Esophagus squamous epithelium (tissue), 5 donors: ENCODE results near the gene CERS3. TPM values are rescaled to one million over a fixed set of nuclear protein-coding genes. Genes with fewer than 3 reads are reported as not detected.
A peak's percentile ranks its signal among the peaks of the same experiment; 100 is the strongest.

Source experiments
- DNase-seq: peaks from one replicate; lab custom pipeline; 2025; lab: John Stamatoyannopoulos, UW
- H3K27ac ChIP-seq, 4 donors: fragments of 200-600 bp; sonication (generic); one replicate each; pipeline ENCODE4 v1.5.1; 2016 to 2019; ENCODE audit warnings: mild to moderate bottlenecking in 1 of 4
- H3K27me3 ChIP-seq, 4 donors: fragments of 200-600 bp; sonication (generic); 1 replicate in 3 of 4; 2 replicates in 1 of 4; pipeline versions ENCODE4 v1.5.1 to v1.6.0; 2017 to 2021; ENCODE audit warnings: antibody characterized with exemption in 1 of 4
- H3K36me3 ChIP-seq, 3 donors: fragments of 200-600 bp; sonication (generic); one replicate each; pipeline ENCODE4 v1.5.1; 2016 to 2019
- H3K4me1 ChIP-seq, 3 donors: fragments of 200-600 bp; sonication (generic); one replicate each; pipeline ENCODE4 v1.5.1; 2017 to 2019
- H3K4me3 ChIP-seq, 4 donors: fragments of 200-600 bp; sonication (generic); 1 replicate in 3 of 4; 2 replicates in 1 of 4; pipeline ENCODE4 v1.5.1; 2016 to 2019; ENCODE audit warnings: mild to moderate bottlenecking in 2 of 4, moderate library complexity in 1 of 4
- H3K9me3 ChIP-seq, 3 donors: fragments of 200-600 bp; sonication (generic); one replicate each; pipeline ENCODE4 v1.5.1; 2016 to 2019
- POLR2A ChIP-seq, 4 donors: fragments of 450-650 bp; IDR thresholded peaks; one replicate each; pipeline ENCODE4 v1.6.1; 2017; ENCODE audit warnings: antibody characterized with exemption in 4 of 4, mild to moderate bottlenecking in 4 of 4, moderate library complexity in 3 of 4
- WGBS, 2 donors: methylation state at CpG; one replicate each; pipeline ENCODE4 v1.1.5; 2018; 5-methylcytosine and 5-hydroxymethylcytosine counted together
- intact Hi-C: fragments of 100-400 bp; cut with DNase I; formaldehyde crosslinking; loops from one replicate; pipeline ENCODE4 v1.15.0; 2022
- total RNA-seq, 4 donors: library from RNA; depleted of rRNA; stranded (reverse); fragments of >200 nt; gene quantifications; one replicate each; pipeline ENCODE4 v1.1.0, GENCODE V29; 2016
- TF ChIP-seq, protein P1 (sequence below), 6 experiments: fragments of 450-650 bp in 4 of 6; fragments of 200-600 bp in 2 of 6; sonication (generic) in 2 of 6; IDR thresholded peaks; one replicate each; pipeline ENCODE4 v1.5.1; 2016 to 2019; ENCODE audit warnings: antibody characterized with exemption in 6 of 6, mild to moderate bottlenecking in 4 of 6, moderate library complexity in 4 of 6
- donor health status: DM: yes; HTN: yes; CAD: no.

Gene CERS3
- total RNA-seq, 4 donors from 2014 or later, result 38.5 to 133 (median 81.9) TPM

DNA sequence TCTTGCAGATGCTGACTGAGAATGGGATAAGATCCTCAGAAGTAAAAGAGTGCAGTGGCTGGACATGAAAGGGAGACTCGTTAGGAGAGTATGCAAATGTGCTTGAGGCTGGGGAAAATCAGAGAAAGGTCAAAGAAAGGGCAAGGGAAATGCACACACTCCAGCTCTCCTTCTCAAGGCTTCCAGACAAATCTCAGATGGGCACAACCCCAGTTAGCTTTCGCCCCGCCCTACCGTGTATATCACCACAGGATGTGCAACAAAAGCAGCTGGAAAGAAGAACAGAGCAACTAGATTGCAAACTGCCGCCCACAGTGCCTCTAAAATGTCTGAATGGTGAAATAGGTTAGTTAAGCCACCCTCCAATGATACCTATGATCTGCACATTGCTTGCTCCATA lies 63.9 kb downstream of the CERS3 start:
- peak overlapping the region in 3 of 4 donors; percentile 1 to 80 (median 69) for H3K27ac ChIP-seq
- no peaks in the 10 kb centered on the region for H3K27me3 ChIP-seq
- TF ChIP-seq POLR2A (IDR thresholded peaks at IDR 0.05), result no peak
- TF ChIP-seq, protein P1, sequence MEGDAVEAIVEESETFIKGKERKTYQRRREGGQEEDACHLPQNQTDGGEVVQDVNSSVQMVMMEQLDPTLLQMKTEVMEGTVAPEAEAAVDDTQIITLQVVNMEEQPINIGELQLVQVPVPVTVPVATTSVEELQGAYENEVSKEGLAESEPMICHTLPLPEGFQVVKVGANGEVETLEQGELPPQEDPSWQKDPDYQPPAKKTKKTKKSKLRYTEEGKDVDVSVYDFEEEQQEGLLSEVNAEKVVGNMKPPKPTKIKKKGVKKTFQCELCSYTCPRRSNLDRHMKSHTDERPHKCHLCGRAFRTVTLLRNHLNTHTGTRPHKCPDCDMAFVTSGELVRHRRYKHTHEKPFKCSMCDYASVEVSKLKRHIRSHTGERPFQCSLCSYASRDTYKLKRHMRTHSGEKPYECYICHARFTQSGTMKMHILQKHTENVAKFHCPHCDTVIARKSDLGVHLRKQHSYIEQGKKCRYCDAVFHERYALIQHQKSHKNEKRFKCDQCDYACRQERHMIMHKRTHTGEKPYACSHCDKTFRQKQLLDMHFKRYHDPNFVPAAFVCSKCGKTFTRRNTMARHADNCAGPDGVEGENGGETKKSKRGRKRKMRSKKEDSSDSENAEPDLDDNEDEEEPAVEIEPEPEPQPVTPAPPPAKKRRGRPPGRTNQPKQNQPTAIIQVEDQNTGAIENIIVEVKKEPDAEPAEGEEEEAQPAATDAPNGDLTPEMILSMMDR (IDR thresholded peaks at IDR 0.05), result no peak
- no peak for DNase-seq
- H3K4me3 ChIP-seq, result no peak overlapping the region
- no peaks in the 10 kb centered on the region for H3K9me3 ChIP-seq
- 35 to 36% methylated on average over 5 of the region's 5 CpGs for WGBS, 2 donors
- peaks cover 0 to 71% (median 0%) of the 10 kb centered on the region in 3 donors for H3K36me3 ChIP-seq
- peaks cover 4 to 52% (median 9%) of the 10 kb centered on the region in 3 donors for H3K4me1 ChIP-seq
- intact Hi-C loops, result no loop called here

DNA sequence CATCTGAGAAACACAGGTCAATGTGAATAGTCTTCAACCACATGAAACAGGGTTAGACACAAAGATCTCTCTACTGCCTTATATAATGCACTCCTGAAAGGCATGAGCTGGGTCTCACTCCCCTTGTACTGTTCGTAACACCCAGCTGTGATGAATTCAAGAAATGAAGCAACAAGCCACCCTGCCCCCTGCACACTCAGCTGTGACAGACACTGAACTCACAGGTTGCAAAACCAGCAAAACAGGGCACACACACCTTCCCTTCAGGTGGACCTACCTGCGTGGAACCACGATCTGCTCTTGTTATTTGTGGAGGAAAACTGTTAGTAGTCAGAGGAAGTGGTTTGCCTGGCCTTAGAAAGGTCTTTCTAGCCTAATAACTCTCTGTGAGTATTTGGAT lies 64.5 kb downstream of the CERS3 start:
- intact Hi-C loops, result no loop called here
- no peak for DNase-seq
- TF ChIP-seq POLR2A (IDR thresholded peaks at IDR 0.05), result no peak
- TF ChIP-seq, protein P1 (IDR thresholded peaks at IDR 0.05), result no peak
- Histone ChIP-seq H3K9me3 (no peaks in the 10 kb centered on the region), H3K36me3 (peaks cover 0 to 68% (median 0%) of the 10 kb centered on the region in 3 donors), H3K27ac (peak overlapping the region in 3 of 4 donors; percentile 1 to 80 (median 69)), H3K4me3 (no peak overlapping the region), H3K4me1 (peaks cover 4 to 52% (median 9%) of the 10 kb centered on the region in 3 donors), H3K27me3 (no peaks in the 10 kb centered on the region)
- 38 to 61% methylated on average over 3 of the region's 3 CpGs for WGBS, 2 donors

DNA sequence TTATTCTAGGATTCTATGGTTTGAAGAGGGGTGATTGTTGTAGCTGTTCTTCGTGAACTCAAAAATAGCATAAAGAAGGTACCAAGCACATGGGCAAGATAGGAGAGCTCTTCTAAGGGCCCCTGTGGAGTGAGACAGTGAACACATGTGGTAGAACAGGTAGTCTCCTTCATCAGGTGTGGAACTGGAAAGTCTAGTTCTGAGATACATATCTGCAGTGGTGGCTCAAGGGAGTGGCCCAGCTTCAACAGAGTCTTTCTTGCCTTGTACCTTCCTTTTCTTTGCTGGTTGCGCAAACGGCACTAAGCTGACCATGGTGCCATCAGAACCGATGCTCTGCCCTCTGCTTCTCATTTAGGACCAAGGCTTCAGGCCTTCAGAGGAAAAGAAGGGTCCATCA lies 65.2 kb downstream of the CERS3 start:
- no peak overlapping the region for H3K4me3 ChIP-seq
- H3K27me3 ChIP-seq, result no peaks in the 10 kb centered on the region
- 79 to 87% methylated on average over 4 of the region's 4 CpGs for WGBS, 2 donors
- H3K9me3 ChIP-seq, result no peaks in the 10 kb centered on the region
- intact Hi-C loops, result no loop called here
- peaks cover 0 to 68% (median 0%) of the 10 kb centered on the region in 3 donors for H3K36me3 ChIP-seq
- TF ChIP-seq POLR2A (IDR thresholded peaks at IDR 0.05), result no peak
- TF ChIP-seq, protein P1 (IDR thresholded peaks at IDR 0.05), result no peak
- no peak for DNase-seq
- peaks cover 4 to 50% (median 9%) of the 10 kb centered on the region in 3 donors for H3K4me1 ChIP-seq
- H3K27ac ChIP-seq, result peak overlapping the region in 3 of 4 donors; percentile 1 to 80 (median 69)

DNA sequence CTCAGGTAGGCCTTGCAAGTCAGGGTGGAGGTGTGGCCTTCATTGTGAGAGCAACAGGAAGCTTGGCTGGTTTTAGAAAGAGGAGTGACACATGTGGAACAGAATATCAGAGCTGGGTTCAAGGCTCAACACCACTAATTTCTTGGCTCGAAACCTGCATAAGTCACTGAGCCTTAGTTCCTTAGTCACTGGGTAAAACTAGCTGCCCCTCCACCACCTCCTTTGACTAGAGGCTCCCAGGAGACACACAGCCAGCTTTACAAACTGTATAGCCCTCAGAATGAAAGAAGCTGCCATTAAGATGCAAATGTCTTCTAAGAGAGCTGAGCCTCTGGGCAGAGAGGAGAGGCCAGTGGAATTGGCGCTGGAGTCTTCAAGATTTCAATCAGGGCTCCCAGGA lies 67.7 kb downstream of the CERS3 start:
- H3K27ac ChIP-seq, result peak overlapping the region in 2 of 4 donors; percentile 51 to 69
- intact Hi-C loops, result no loop called here
- no peak for TF ChIP-seq POLR2A (IDR thresholded peaks at IDR 0.05)
- TF ChIP-seq, protein P1 (IDR thresholded peaks at IDR 0.05), result no peak
- peaks cover 0 to 62% (median 0%) of the 10 kb centered on the region in 3 donors for H3K36me3 ChIP-seq
- peaks cover 0 to 21% (median 20%) of the 10 kb centered on the region in 3 donors for H3K9me3 ChIP-seq
- 40 to 43% methylated on average over 2 of the region's 2 CpGs for WGBS, 2 donors
- peaks cover 4 to 42% (median 9%) of the 10 kb centered on the region in 3 donors for H3K4me1 ChIP-seq
- H3K4me3 ChIP-seq, result no peak overlapping the region
- DNase-seq, result no peak
- no peaks in the 10 kb centered on the region for H3K27me3 ChIP-seq

DNA sequence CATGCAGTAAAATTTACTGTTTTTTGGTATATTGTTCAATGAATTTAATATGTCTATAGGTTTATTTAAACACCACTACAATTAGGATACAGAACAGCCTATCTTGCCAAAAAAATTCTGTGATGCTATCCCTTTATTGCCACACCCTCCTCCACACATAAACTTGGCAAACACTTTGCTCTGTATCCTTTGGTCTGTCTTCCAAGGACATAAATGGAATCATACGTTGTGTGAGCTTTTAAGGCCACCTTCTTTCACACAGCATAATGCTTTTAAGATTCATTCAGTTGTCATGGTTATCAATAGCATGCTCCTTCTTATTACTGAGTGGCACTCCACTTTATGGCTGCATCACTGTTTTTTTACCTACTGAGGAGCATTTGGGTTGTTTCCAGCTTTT lies 71.5 kb downstream of the CERS3 start:
- intact Hi-C loops, result no loop called here
- no peak for DNase-seq
- H3K27me3 ChIP-seq, result no peaks in the 10 kb centered on the region
- TF ChIP-seq, protein P1 (IDR thresholded peaks at IDR 0.05), result no peak
- TF ChIP-seq POLR2A (IDR thresholded peaks at IDR 0.05), result no peak
- no peak overlapping the region for H3K4me3 ChIP-seq
- WGBS, 2 donors, result 53 to 65% methylated on average over 1 of the region's 1 CpG
- peaks cover 0 to 24% (median 22%) of the 10 kb centered on the region in 3 donors for H3K9me3 ChIP-seq
- H3K36me3 ChIP-seq, result peaks cover 0 to 80% (median 0%) of the 10 kb centered on the region in 3 donors
- peaks cover 0 to 11% (median 0%) of the 10 kb centered on the region in 3 donors for H3K4me1 ChIP-seq
- H3K27ac ChIP-seq, result no peak overlapping the region
